ENCODE results near the gene USP6. TPM values are rescaled to one million over a fixed set of nuclear protein-coding genes. Genes with fewer than 3 reads are reported as not detected.

The USP6 gene
- 0.01 to 0.03 TPM (median 0.02 TPM) in 4 of 5 replicates, not detected in the other for total RNA-seq (2022; extraction: Qiagen RNA extraction; ENCODE audit: low read depth)

GRCh38 chr17:5115673-5116651 lies at the start of gene USP6:
TSS of gene USP6 (plus strand) at chr17:5116032. CDS start at chr17:5130368, 14,336 bp downstream.

GRCh38 chr17:5078106-5079028 lies 37.5 kb upstream of the USP6 start, which contains the start of gene ZFP3:
TSS of gene ZFP3 (plus strand) at chr17:5078467. CDS start at chr17:5091505, 13,038 bp downstream.

GRCh38 chr17:5111402-5112204 lies 4.2 kb upstream of the USP6 start, which contains the start of gene ZNF232:
TSS of gene ZNF232 (minus strand) at chr17:5111878. CDS start at chr17:5111822, 56 bp downstream.

GRCh38 chr17:5191541-5192417 lies 75.9 kb downstream of the USP6 start, which contains the start of gene ZNF594:
TSS of gene ZNF594 (minus strand) at chr17:5191868. CDS start at chr17:5184256, 7,612 bp downstream.

Other genes with a start within 250 kb of the USP6 start
- gene C17orf107, start 216.5 kb upstream of the USP6 start, total RNA-seq (2022; extraction: Qiagen RNA extraction; ENCODE audit: low read depth), result 0.17 to 0.29 TPM (median 0.28 TPM) in 5 replicates
- 0.07 to 0.21 TPM (median 0.08 TPM) in 4 of 5 replicates, not detected in the other for gene CHRNE, start 212.9 kb upstream of the USP6 start, total RNA-seq (2022; extraction: Qiagen RNA extraction; ENCODE audit: low read depth)
- not detected in 5 replicates for gene GP1BA, start 183.8 kb upstream of the USP6 start, total RNA-seq (2022; extraction: Qiagen RNA extraction; ENCODE audit: low read depth)
- gene SLC25A11, start 176.0 kb upstream of the USP6 start, total RNA-seq (2022; extraction: Qiagen RNA extraction; ENCODE audit: low read depth), result 65.3 to 82.3 TPM (median 72.2 TPM) in 5 replicates
- 93.0 to 144 TPM (median 121 TPM) in 5 replicates for gene RNF167, start 175.8 kb upstream of the USP6 start, total RNA-seq (2022; extraction: Qiagen RNA extraction; ENCODE audit: low read depth)
- 2,001 to 2,972 TPM (median 2,479 TPM) in 5 replicates for gene PFN1, start 167.5 kb upstream of the USP6 start, total RNA-seq (2022; extraction: Qiagen RNA extraction; ENCODE audit: low read depth)
- 51.2 to 61.4 TPM (median 55.7 TPM) in 5 replicates for gene ENO3, start 164.9 kb upstream of the USP6 start, total RNA-seq (2022; extraction: Qiagen RNA extraction; ENCODE audit: low read depth)
- gene SPAG7, start 148.2 kb upstream of the USP6 start, total RNA-seq (2022; extraction: Qiagen RNA extraction; ENCODE audit: low read depth), result 69.9 to 87.4 TPM (median 71.4 TPM) in 5 replicates
- 22.0 to 37.9 TPM (median 31.6 TPM) in 5 replicates for gene CAMTA2, start 128.4 kb upstream of the USP6 start, total RNA-seq (2022; extraction: Qiagen RNA extraction; ENCODE audit: low read depth)
- 1.3 to 2.0 TPM (median 1.5 TPM) in 5 replicates for gene INCA1, start 118.5 kb upstream of the USP6 start, total RNA-seq (2022; extraction: Qiagen RNA extraction; ENCODE audit: low read depth)
- 98.9 to 125 TPM (median 114 TPM) in 5 replicates for gene KIF1C, start 118.1 kb upstream of the USP6 start, total RNA-seq (2022; extraction: Qiagen RNA extraction; ENCODE audit: low read depth)
- 0.34 to 1.2 TPM (median 0.68 TPM) in 5 replicates for gene SLC52A1, start 80.6 kb upstream of the USP6 start, total RNA-seq (2022; extraction: Qiagen RNA extraction; ENCODE audit: low read depth)
- gene ZFP3, start 37.6 kb upstream of the USP6 start, total RNA-seq (2022; extraction: Qiagen RNA extraction; ENCODE audit: low read depth), result 0.89 to 1.2 TPM (median 1.0 TPM) in 5 replicates
- gene ZNF232, start 4.2 kb upstream of the USP6 start, total RNA-seq (2022; extraction: Qiagen RNA extraction; ENCODE audit: low read depth), result 3.6 to 5.0 TPM (median 4.5 TPM) in 5 replicates
- 1.3 to 1.8 TPM (median 1.7 TPM) in 5 replicates for gene ZNF594, start 75.8 kb downstream of the USP6 start, total RNA-seq (2022; extraction: Qiagen RNA extraction; ENCODE audit: low read depth)
- gene SCIMP, start 118.8 kb downstream of the USP6 start, total RNA-seq (2022; extraction: Qiagen RNA extraction; ENCODE audit: low read depth), result not detected in 5 replicates
- gene RABEP1, start 166.3 kb downstream of the USP6 start, total RNA-seq (2022; extraction: Qiagen RNA extraction; ENCODE audit: low read depth), result 36.0 to 51.5 TPM (median 44.6 TPM) in 5 replicates